ENCODE measurements around the gene NEU1. TPM values are rescaled to one million over a fixed set of nuclear protein-coding genes. Genes with fewer than 3 reads are reported as not detected.

Gene NEU1
- polyA plus RNA-seq, 3 donors: 78.1 to 85.5 (median 82.5) TPM

GRCh38 chr6:31898383-31899011 lies 35.9 kb upstream of the NEU1 start:
- peak; percentile 41 for DNase-seq

- DNase-seq: peak; percentile 88
These were observed 35.2 kb upstream of the NEU1 start, which contains the start of gene EHMT2 for GRCh38 chr6:31897612-31898382. EHMT2 (minus strand) TSS chr6:31897698; CDS start chr6:31897677, 21 bp downstream.

GRCh38 chr6:31896856-31897611 lies 34.4 kb upstream of the NEU1 start:
- DNase-seq: no peak

- DNase-seq: no peak
These were observed 33.9 kb upstream of the NEU1 start for GRCh38 chr6:31896493-31896855.

GRCh38 chr6:31892821-31893220 lies 30.2 kb upstream of the NEU1 start:
- DNase-seq: no peak

- no peak for DNase-seq
These were observed 26.8 kb upstream of the NEU1 start for GRCh38 chr6:31889331-31889972.

GRCh38 chr6:31888276-31889258 lies 25.9 kb upstream of the NEU1 start:
- no peak for DNase-seq

- DNase-seq: no peak
These were observed 24.8 kb upstream of the NEU1 start for GRCh38 chr6:31887173-31888007.

DNA sequence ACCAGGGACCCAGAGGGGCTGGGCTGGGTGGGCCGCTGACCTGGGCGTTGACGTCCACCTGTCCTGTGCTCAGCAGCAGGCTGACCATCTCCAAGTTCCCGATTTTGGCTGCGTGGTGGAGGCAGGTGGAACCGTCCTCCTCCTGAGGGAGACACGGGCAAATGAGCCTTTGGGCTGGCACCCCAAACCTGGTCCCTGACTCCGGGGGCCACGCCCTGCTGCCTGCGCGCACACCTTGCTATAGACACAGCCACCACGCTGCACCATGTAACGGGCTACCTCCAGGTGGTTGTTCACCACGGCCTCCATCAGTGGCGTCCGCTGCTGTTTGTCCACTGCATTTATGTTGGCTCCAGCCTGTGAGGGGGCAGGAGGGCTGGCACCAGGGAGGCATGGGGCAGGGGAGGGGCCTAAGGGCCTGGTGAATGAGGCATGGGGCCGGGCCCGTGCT lies 23.9 kb upstream of the NEU1 start:
- no peak for DNase-seq

GRCh38 chr6:31884528-31885035 lies 22.0 kb upstream of the NEU1 start:
- DNase-seq: no peak

GRCh38 chr6:31883676-31884075 lies 21.1 kb upstream of the NEU1 start:
- DNase-seq: no peak

DNA sequence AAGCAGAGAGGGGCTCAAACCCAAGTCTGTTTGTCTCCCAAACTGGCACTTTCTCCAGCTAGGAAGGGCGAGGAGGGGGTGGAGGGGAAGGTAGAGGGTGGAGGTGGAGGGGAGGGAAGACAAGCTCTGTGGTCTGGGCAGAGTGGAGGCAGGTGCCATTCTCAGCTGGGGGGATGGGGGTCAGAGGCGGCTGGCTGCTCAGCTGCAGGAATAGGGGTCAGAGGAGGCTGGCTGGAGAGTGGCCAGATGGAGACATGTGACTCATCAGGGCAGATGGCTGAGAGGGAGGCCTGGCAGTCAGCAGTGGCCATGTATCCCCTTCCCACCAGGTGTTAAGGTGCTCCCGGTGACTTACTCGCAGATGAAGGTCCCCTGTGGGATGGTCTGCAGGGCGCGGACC lies 19.7 kb upstream of the NEU1 start:
- no peak for DNase-seq

- DNase-seq: no peak
These were observed 18.7 kb upstream of the NEU1 start for GRCh38 chr6:31881136-31881859.

DNA sequence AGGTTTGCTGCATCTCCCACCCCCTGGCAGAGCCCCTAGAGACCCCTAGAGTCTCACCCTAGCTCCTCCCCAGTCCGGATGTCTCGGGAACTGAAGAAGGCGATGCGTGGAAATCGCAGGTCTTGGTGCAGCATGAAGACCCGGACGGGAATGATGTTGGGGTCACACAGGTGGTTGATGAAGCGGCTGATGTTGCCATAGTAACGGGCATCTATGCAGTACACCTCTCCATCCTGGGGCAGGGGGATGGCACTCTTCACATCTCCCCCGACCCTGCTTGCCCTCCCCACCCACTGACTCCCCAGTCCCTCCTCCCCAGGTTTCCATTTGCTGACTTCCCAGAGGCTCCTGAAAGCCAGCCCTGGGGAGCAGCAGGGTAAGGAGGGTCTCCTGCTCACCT lies 18.0 kb upstream of the NEU1 start:
- DNase-seq: no peak

DNA sequence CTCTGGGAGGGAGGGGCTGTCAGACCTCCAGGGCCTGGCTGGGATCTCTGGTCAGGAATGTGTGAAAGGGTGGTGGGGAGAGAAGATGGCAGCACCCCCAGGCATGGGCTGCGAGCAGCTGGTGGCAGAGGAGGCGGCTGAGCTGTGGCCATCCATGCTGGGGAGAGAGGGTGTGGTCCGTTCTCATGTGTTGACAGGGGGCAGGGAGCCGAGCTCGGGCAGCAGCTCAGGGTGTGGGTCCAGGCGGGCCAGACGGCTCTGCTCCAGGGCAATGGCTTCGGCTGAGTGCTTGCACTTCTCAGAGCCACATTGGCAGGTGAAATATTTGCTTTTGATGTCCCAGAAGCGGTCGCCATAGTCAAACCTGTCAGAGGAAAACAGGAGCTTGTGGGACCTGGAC lies 17.3 kb upstream of the NEU1 start:
- no peak for DNase-seq

DNA sequence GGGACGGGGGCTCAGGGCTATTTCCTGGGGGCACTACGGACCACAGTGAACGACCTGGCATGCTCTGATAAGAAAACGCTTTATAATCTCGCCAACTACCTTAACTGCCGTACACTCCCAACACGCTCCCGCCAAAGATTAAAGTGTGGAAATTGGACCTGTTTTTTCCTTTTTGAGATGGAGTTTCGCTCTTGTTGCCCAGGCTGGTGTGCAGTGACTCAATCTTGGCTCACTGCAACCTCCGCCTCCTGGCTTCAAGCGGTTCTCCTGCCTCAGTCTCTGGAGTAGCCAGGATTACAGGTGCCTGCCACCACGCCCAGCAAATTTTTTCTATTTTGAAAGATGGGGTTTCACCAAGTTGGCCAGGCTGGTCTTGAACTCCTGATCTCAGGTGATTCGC lies 16.5 kb upstream of the NEU1 start:
- no peak for DNase-seq

- no peak for DNase-seq
These were observed 16.1 kb upstream of the NEU1 start, which contains the start of gene SLC44A4 for GRCh38 chr6:31878726-31879125. SLC44A4 (minus strand) TSS chr6:31878997; CDS start chr6:31878980, 17 bp downstream.

DNA sequence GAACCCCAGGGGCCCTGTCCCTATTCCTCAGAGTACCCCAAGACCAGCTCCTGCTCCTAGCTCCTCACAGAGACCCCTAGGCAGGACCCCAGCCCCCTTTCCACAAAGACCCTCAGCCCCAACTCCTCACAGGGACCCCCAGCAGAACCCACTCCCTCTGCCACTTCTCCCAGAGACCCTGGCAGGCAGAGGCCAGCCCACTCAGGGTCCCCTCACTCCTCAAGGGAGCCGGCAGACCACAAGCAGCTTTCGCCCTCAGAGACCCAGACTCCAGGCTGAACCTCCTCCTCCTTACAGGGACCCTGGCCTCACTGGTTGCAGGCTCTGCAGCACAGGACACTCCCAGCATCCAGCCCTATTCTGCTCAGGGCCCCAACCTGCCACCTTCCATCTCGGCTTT lies 15.6 kb upstream of the NEU1 start:
- DNase-seq: no peak

- DNase-seq: peak; percentile 58
These were observed 15.1 kb upstream of the NEU1 start for GRCh38 chr6:31877651-31878161.
